GM12878 (cell line): ENCODE measurements around the gene SNX10. TPM values are rescaled to one million over a fixed set of nuclear protein-coding genes. Genes with fewer than 3 reads are reported as not detected.

Experiments used
- BACH1 ChIP-seq: fragments of 450-650 bp; IDR thresholded peaks from 2 replicates; pipeline ENCODE4 v1.6.1; 2017; ENCODE audit warnings: mild to moderate bottlenecking, borderline replicate concordance
- BCL11A ChIP-seq: IDR thresholded peaks from 2 replicates; pipeline ENCODE4 v1.6.1; 2011; ENCODE audit warnings: low read depth, low read length
- BMI1 ChIP-seq: fragments of 450-650 bp; IDR thresholded peaks from 2 replicates; pipeline ENCODE4 v1.6.1; 2016; ENCODE audit warnings: mild to moderate bottlenecking, moderate library complexity, borderline replicate concordance
- EGR1 ChIP-seq, 2 experiments: IDR thresholded peaks; 1 replicate in 1 of 2; 2 replicates in 1 of 2; pipeline ENCODE4 v1.6.1; 2011 to 2012; ENCODE audit warnings: low read depth in 2 of 2, low read length in 2 of 2, borderline replicate concordance in 1 of 2, mild to moderate bottlenecking in 1 of 2, moderate library complexity in 1 of 2
- GATAD2B ChIP-seq: fragments of 450-650 bp; conservative IDR thresholded peaks from 2 replicates; pipeline ENCODE4 v1.6.1; 2017; ENCODE audit warnings: low read depth, mild to moderate bottlenecking, moderate library complexity
- HCFC1 ChIP-seq: fragments of 150-350 bp; IDR thresholded peaks from 2 replicates; pipeline ENCODE4 v1.6.1; 2014; ENCODE audit warnings: low read length
- IRF3 ChIP-seq: fragments of 450-650 bp; IDR thresholded peaks from 2 replicates; pipeline ENCODE4 v1.6.1; 2014; ENCODE audit warnings: mild to moderate bottlenecking
- JUND ChIP-seq: IDR thresholded peaks from 2 replicates; pipeline ENCODE4 v1.6.1; 2012; ENCODE audit warnings: low read depth, mild to moderate bottlenecking, low read length, improper control_type of control experiment, moderate library complexity
- LARP7 ChIP-seq: fragments of 450-650 bp; IDR thresholded peaks from 2 replicates; pipeline ENCODE4 v1.6.1; 2017; ENCODE audit warnings: mild to moderate bottlenecking
- MTA3 ChIP-seq: IDR thresholded peaks from 2 replicates; pipeline ENCODE4 v1.6.1; 2012; ENCODE audit warnings: low read length, inconsistent platforms, borderline replicate concordance
- NBN ChIP-seq: fragments of 450-650 bp; IDR thresholded peaks from 2 replicates; pipeline ENCODE4 v1.6.1; 2016
- NFXL1 ChIP-seq: fragments of 450-650 bp; IDR thresholded peaks from 2 replicates; pipeline ENCODE4 v1.6.1; 2017; ENCODE audit warnings: antibody characterized with exemption, mild to moderate bottlenecking, borderline replicate concordance
- POLR2A ChIP-seq: IDR thresholded peaks from 2 replicates; pipeline ENCODE4 v1.6.1; 2011; ENCODE audit warnings: low read depth, mild to moderate bottlenecking, low read length
- POLR2AphosphoS5 ChIP-seq: IDR thresholded peaks from 2 replicates; pipeline ENCODE4 v1.6.1; 2011; ENCODE audit warnings: mild to moderate bottlenecking, low read length, inconsistent platforms
- PRDM15 ChIP-seq: fragments of 450-650 bp; formaldehyde crosslinking; IDR thresholded peaks from 2 replicates; pipeline ENCODE4 v1.4.0; 2020; ENCODE audit warnings: mild to moderate bottlenecking, moderate library complexity
- RB1 ChIP-seq: fragments of 450-650 bp; formaldehyde crosslinking; IDR thresholded peaks from 2 replicates; pipeline ENCODE4 v1.6.1; 2017; ENCODE audit warnings: mild to moderate bottlenecking, borderline replicate concordance
- RFX5 ChIP-seq: IDR thresholded peaks from 2 replicates; pipeline ENCODE4 v1.6.1; 2011; ENCODE audit warnings: low read depth, low read length, improper control_type of control experiment
- TARDBP ChIP-seq: IDR thresholded peaks from 2 replicates; pipeline ENCODE4 v1.6.1; 2016; ENCODE audit warnings: borderline replicate concordance
- USF2 ChIP-seq: IDR thresholded peaks from 2 replicates; pipeline ENCODE4 v1.6.1; 2011; ENCODE audit warnings: low read depth, low read length, improper control_type of control experiment, borderline replicate concordance
- YBX1 ChIP-seq: fragments of 450-650 bp; IDR thresholded peaks from 2 replicates; pipeline ENCODE4 v1.6.1; 2016; ENCODE audit warnings: antibody characterized with exemption
- ZBTB4 ChIP-seq: fragments of 450-650 bp; formaldehyde crosslinking; IDR thresholded peaks from 2 replicates; pipeline ENCODE4 v1.4.0; 2022; ENCODE audit warnings: mild to moderate bottlenecking, moderate library complexity
- ZNF217 ChIP-seq: fragments of 450-650 bp; IDR thresholded peaks from 2 replicates; pipeline ENCODE4 v1.6.1; 2017; ENCODE audit warnings: antibody characterized with exemption, mild to moderate bottlenecking
- ZNF24 ChIP-seq: fragments of 450-650 bp; IDR thresholded peaks from 2 replicates; pipeline ENCODE4 v1.6.1; 2017; ENCODE audit warnings: antibody characterized with exemption, mild to moderate bottlenecking
- polyA plus RNA-seq, 11 experiments: library from polyadenylated mRNA; depleted of rRNA in 4 of 11; unstranded in 6 of 11; stranded (reverse) in 5 of 11; fragments of >200 nt; fragmentation: Nextera tagmentation in 4 of 11; fragmentation: Illumina TruSeq in 1 of 11; extraction: Ambion mirVana in 4 of 11; extraction: Trizol in 1 of 11; gene quantifications; 1 replicate in 1 of 11; 2 replicates in 10 of 11; pipeline versions ENCODE4 v1.2.1 to v1.2.3, GENCODE V29; 2011 to 2016; ENCODE audit warnings: inconsistent platforms in 2 of 11, missing spikeins in 2 of 11, low read depth in 1 of 11
- total RNA-seq, 4 experiments: library from RNA; depleted of rRNA in 3 of 4; stranded (reverse); fragments of >200 nt in 3 of 4; fragmentation: Illumina TruSeq in 1 of 4; extraction: Trizol in 1 of 4; gene quantifications; 2 replicates each; pipeline versions ENCODE4 v1.2.1 to v1.2.3, GENCODE V29; 2013 to 2021

Gene SNX10
- total and polyA plus RNA-seq, 10 of the 15 experiments (the other 5 are each of a cell fraction or from before 2014, with no cell fraction given): 22.0 to 56.2 (median 30.1) TPM

GRCh38 chr7:26398756-26399509 lies 107.3 kb downstream of the SNX10 start (continued):
- TF ChIP-seq BCL11A (peak; percentile 33; the same call in 1 of the 2 replicates), BMI1 (no peak), EGR1 (IDR thresholded peaks at IDR 0.05; ENCODE audit: borderline replicate concordance in 1 of 2, low read depth in 2 of 2, low read length in 2 of 2) (peak in 1 of 2 experiments; percentile 59; a peak in 2 of 3 replicates), TARDBP (no peak), BACH1 (peak; percentile 70), POLR2A (peak; percentile 94), HCFC1 (no peak), PRDM15 (CRISPR knock-in tag) (no peak), RB1 (peak; percentile 66; the same call in 1 of the 2 replicates), JUND (peak; percentile 43; the same call in 1 of the 2 replicates), ZNF24 (no peak), YBX1 (no peak), IRF3 (no peak), ZNF217 (0 out of 2 replicates have a peak, but pooled peaks have one; percentile 26), GATAD2B (peak; percentile 44), NFXL1 (0 out of 2 replicates have a peak, but pooled peaks have one; percentile 28), RFX5 (0 out of 2 replicates have a peak, but pooled peaks have one; percentile 32), POLR2AphosphoS5 (peak; percentile 48; the same call in 1 of the 2 replicates), ZBTB4 (no peak), USF2 (no peak), MTA3 (peak; percentile 51; the same call in 1 of the 2 replicates), LARP7 (peak; percentile 66; the same call in 1 of the 2 replicates), NBN (peak; percentile 94)
